Fibroblast of pulmonary artery (primary cell): ENCODE measurements around the gene CNIH2.
"Not testable (repeated sequence)": the region's sequence is repeated elsewhere in the genome, so short reads cannot be mapped to it uniquely, and the experiment has no call there.

ENCODE experiments used
- DNase-seq: peaks from one replicate; pipeline ENCODE4 v3.0.0-alpha.2; 2010; ENCODE audit warnings: low read depth
- H3K4me3 ChIP-seq: replicated peaks from 2 replicates; pipeline ENCODE4 v1.5.1; 2011; ENCODE audit warnings: low read depth, mild to moderate bottlenecking, control low read depth, low read length, moderate library complexity
- TF ChIP-seq, protein P1 (sequence below): IDR thresholded peaks from 2 replicates; pipeline ENCODE4 v1.5.1; 2011; ENCODE audit warnings: mild to moderate bottlenecking, control low read depth, low read length, inconsistent platforms; ENCODE audit errors: missing control alignments

CNIH2 gene

DNA sequence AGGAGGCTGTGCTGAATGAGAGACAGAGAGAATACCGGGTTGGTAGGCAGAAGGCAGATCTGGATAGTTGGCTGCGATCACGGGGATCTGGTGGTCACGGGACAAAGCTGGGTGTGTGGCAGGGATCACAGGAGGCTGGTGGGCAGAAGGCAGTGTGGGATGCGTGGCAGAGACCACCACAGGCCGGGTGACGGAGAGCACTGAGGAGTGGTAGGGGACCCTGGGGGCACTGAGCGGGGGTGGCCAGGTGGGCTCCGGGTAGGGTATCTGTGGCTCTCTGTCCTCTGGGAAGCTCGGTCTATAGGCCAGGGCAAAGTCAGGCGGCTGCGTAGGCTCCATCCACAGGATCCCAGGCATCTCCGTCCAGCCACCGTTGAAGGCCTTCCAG, 37.5 kb downstream of the CNIH2 start:
- peak overlapping the region; percentile 60 for H3K4me3 ChIP-seq
- TF ChIP-seq, protein P1, sequence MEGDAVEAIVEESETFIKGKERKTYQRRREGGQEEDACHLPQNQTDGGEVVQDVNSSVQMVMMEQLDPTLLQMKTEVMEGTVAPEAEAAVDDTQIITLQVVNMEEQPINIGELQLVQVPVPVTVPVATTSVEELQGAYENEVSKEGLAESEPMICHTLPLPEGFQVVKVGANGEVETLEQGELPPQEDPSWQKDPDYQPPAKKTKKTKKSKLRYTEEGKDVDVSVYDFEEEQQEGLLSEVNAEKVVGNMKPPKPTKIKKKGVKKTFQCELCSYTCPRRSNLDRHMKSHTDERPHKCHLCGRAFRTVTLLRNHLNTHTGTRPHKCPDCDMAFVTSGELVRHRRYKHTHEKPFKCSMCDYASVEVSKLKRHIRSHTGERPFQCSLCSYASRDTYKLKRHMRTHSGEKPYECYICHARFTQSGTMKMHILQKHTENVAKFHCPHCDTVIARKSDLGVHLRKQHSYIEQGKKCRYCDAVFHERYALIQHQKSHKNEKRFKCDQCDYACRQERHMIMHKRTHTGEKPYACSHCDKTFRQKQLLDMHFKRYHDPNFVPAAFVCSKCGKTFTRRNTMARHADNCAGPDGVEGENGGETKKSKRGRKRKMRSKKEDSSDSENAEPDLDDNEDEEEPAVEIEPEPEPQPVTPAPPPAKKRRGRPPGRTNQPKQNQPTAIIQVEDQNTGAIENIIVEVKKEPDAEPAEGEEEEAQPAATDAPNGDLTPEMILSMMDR = no peak
- no peak for DNase-seq

DNA sequence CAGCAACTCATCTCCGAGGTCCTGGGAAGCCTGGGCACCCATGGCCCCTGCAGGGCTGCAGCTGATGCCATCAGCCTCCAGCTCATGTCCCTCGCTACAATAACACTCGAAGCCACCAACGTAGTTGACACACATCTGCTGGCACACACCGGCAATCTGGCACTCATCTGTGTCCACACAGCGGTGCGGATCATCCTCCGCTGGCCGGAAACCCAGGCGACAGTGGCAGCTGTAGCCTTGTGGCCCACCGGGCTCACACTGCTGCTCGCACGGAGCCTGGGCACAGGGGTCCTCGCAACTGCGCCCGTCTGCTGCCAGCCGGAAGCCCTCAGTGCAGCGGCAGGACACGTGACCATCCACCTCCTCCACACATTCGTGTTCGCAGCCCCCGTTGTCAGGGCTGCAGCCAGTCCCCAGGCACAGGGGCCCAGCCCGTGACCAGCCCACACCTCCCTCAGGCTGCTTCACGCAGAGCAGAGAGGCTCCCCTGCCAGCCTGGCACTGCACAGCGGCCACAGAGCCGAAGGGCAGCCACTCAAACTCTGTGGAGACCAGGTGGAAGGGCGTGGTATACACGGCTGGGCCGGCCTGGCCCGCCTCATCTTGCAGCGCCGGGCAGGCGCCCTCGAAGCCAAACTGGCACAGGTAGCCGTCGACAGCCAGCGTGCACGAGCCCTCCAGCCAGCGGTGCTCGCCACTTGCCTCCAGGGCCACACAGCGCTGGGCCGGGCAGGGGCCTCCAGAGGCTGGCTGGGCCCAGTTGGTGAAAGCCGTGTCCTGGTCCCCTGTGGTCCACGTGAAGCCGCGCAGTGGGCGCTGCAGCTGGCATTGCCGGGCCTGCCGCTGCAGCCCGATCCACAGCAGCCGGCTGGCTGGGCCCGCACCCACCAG, 38.2 kb downstream of the CNIH2 start:
- TF ChIP-seq, protein P1 = no peak
- H3K4me3 ChIP-seq = peak overlapping the region; percentile 60
- no peak for DNase-seq

DNA sequence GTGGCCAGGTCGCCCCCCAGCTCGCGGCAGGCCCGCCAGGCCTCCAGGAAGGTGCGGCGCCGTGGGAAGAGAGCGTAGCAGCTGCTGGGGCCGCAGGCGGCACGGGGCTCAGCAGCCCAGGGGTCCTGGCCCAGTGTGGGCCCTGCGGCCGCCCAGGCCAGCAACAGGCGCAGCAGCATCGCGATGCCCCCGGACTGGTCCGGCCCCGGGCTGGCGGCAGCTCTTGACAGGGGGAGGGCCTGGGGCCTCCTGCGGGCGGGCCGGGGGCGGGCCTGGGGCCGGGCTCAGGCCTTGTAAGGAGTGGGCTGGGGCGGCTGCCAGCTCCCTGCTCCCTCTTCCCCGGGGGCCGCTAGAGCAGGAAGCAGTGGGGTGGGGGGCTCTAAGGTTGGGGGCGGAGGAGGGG, 38.9 kb downstream of the CNIH2 start, which contains the start of gene CD248:
Gene CD248, minus strand, starts transcription at position 196 of the 403 bp plus-strand sequence. Its CDS starts 17 bp downstream, at position 179.
- peak; percentile 86 for DNase-seq
- TF ChIP-seq, protein P1 = no peak
- peak within 1 kb of the TSS; percentile 60 for H3K4me3 ChIP-seq

DNA sequence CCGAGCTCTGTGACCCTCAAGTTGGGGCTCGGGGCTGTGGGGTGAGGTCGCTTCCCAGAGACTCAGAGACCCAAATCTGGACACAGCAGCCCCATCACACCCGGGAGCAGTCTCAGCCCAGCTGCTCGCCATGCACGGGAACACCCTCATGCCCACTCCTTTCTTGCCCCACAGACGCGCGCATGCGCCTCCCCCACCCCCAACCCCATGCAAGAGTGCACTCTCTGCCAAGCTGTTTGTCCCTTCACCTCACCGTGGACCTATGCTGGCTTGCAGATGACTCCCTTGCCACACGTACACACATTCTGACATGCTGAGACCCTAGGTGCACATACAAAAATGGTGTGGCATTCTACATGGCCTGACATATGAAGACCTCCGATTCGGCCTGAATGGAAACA, 39.3 kb downstream of the CNIH2 start:
- H3K4me3 ChIP-seq = peak overlapping the region; percentile 7

GRCh38 chr11:66317723-66318599, 40.0 kb downstream of the CNIH2 start:
- TF ChIP-seq, protein P1 = no peak
- no peak overlapping the region for H3K4me3 ChIP-seq
- peak; percentile 96 for DNase-seq

More for the DNA sequence above, 39.3 kb downstream of the CNIH2 start:
- peak; percentile 78 for DNase-seq
- TF ChIP-seq, protein P1 = no peak

DNA sequence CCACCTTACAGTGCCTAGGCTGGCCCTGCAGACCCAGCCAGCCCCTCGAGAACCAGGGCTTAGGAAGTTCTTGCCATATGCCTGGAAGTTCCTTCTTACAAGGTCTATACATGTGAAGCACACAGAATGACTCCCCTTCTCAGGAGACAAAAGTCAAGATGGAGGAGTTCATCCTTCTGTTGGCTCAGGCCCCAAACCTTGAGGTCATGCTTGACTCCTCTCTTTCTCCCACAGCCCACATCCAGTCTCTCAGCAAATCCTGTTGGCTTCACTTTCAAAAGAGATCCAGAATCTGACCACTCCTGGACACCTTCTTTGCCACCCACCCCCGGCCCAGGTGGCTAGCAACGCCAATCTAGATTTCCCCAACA, 40.6 kb downstream of the CNIH2 start:
- H3K4me3 ChIP-seq = no peak overlapping the region
- TF ChIP-seq, protein P1 = no peak

DNA sequence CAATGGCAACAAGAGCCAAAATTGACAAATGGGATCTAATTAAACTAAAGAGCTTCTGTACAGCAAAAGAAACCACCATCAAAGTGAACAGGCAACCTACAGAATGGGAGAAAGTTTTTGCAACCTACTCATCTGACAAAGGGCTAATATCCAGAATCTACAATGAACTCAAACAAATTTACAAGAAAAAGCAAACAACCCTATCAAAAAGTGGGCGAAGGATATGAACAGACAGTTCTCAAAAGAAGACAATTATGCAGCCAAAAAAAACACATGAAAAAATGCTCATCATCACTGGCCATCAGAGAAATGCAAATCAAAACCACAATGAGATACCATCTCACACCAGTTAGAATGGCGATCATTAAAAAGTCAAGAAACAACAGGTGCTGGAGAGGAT, 42.3 kb downstream of the CNIH2 start:
- not testable (repeated sequence) for H3K4me3 ChIP-seq, DNase-seq

More for the DNA sequence above, 40.6 kb downstream of the CNIH2 start:
- no peak for DNase-seq

DNA sequence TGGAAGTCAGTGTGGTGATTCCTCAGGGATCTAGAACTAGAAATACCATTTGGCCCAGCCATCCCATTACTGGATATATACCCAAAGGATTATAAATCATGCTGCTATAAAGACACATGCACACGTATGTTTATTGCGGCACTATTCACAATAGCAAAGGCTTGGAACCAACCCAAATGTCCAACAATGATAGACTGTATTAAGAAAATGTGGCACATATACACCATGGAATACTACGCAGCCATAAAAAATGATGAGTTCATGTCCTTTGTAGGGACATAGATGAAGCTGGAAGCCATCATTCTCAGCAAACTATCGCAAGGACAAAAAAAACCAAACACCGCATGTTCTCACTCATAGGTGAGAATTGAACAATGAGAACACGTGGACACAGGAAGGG, 42.8 kb downstream of the CNIH2 start:
- not testable (repeated sequence) for DNase-seq, H3K4me3 ChIP-seq
